GM20431 (cell line): ENCODE measurements around the gene GIT1.

ENCODE experiments used
- in situ Hi-C: fragments of 300-500 bp; cut with MseI, MboI; formaldehyde crosslinking; loops from one replicate; pipeline ENCODE4 v1.15.0; 2020; ENCODE audit warnings: low sequenced_read_pairs; ENCODE audit not compliant: unreplicated experiment

The GIT1 gene

DNA sequence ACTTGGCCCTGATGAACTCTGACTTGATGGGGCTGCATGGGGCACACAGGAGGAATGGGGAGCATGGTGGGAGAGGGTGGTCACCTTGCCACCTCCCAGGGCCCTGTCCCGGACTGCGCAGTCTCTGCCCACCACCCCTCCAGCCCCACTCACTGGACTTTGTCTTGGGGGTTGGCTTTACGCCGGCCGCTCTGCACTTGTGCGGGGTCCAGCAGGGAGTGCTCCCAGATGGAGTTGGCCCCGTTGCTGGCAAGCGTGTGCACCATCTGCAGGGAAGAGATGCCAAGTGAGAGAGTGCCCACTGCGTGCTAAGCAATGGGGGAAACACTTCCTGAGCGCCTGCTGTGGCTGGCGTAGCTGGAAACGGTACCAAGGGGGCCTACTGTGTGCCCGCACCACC, 6.7 kb downstream of the GIT1 start:
- in situ Hi-C loops, result no loop called here

DNA sequence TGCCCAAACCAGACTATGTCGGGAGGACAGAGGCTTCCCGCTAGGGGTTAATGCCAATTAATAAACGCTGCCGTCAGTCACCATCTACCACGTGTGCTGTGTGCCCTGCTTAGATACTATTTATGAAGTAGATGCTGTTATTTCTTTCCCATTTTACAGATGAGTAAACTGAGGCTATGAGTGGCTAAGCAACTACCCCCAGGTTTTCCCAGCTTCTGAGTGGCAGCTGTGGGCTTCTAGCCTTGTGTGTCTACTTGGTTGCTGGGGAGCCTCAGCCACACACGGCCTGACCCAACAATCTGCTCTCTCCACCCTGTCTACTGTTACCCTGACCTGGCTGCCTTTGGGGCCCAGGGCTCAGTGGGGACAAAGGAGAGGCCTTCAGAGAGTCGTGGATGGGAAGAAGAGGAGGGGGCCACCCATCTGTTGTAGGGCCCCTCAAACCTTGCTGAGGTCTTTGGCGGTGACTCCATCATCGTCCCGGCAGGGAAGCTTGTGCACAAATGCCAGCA, 7.1 kb downstream of the GIT1 start:
- in situ Hi-C loops, result no loop called here

DNA sequence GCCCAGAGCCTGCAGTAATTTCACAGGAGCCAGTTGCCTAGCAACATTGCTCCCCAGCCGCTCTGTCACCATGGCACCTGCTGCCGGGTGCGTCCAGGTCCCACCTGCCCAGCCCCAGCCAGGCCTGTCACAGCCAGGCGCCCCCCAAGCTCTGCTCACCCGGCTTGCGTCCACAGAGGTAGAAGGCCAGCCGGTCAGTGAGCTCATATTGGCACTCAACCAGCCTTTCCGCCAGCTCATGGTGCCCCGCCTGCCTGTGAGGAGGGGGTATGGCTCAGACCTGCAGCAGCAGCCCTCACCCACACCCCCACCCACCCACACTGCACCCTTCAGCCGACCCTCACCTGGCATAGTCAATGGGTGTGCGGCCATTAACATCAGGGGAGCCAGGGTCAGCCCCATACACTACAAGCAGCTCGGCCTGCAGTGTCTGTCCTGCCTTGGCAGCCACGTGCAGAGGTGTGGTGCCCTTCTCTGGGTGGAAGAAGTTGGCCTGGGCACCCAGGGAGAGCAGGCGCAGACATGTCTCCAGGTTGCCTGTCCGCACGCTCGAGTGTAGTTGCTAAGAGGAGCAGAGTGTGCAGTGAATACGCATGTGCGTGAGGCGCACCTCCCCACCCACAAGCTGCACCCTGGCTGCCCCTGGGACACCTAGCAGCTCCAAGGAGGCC, 7.7 kb downstream of the GIT1 start:
- in situ Hi-C loops, result no loop called here

DNA sequence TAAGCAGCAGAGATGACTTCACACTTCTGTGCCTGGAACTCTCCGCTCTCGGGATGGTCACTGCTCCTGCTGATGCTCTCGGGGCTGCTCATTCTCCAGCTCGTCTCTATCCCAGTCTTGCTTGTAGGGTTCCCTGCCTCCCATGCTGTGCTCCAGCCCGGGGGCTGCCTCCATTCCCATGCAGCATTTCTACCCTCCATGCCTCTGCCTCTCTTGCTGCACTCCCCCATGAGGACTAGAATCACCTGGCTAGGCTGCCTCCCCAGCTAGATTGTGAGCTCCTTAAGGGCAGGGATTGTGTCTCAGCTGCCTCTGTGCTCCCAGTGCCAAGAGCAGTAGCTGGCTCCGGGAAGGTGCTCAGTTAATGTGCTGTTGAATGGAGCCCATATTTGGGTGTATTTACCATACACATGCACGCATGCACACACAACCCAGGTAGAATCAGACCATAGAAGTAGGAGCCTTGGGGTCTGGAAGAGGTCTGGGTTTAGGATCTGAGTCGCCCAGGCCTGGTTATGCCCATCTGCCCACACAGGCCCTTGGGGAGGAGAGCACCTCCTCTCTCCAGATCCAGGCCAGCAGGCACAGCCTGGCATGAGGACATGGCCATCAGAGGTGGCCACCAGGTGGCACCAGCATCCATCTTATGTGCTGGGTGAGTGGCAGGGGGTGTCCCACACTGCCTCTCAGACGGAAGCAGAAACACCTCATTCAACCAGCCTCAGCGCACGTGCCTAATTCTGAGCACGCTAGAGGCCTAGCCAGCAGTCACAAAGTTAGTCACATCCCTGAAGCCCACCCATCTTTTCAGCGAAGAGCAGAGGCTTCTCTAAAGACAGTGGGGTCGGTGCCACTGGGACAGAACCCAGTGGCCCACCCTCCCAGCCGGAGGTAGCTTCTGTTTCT, 9.3 kb downstream of the GIT1 start:
- in situ Hi-C loops, result no loop called here

DNA sequence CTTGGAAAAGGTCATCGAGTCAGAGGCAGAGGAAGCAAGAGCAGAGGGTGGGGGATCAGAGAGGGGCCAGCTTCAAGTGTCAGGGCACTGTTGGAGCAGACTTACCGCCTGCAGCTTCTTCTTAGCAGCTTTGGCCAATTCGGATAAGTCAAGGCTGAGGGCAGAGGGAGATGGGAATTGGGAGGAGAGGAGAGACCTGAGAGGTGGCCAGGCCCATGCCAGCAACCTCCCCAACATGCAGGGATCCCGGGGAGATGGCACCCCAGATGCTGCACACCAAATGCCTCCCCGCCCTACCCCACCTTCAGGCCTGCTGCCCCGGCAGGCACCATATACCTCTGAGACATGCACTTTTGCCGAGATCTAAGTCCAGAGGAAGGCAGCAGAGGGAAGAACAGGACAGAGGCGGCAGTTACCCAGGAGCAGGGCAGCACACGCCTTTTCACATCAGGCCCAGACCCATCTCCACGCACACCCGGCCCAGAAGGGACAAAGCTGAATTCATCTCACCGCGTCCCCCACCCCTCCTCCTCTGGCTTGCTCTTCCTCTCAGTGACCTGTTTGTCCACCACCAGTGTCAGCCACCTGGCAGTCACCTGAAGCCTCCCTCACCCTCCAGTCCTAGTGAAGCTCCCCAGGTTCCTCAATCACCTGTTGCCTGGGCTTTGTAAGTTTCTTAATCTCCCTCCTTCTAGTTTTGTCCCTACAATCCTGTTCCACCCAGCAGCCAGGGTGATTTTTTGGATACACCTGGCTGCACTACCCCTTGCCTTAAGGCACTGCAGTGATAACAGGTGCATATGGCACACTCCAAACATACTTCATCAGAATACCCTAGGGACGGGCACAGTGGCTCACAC, 10.6 kb downstream of the GIT1 start:
- in situ Hi-C loops, result no loop called here

DNA sequence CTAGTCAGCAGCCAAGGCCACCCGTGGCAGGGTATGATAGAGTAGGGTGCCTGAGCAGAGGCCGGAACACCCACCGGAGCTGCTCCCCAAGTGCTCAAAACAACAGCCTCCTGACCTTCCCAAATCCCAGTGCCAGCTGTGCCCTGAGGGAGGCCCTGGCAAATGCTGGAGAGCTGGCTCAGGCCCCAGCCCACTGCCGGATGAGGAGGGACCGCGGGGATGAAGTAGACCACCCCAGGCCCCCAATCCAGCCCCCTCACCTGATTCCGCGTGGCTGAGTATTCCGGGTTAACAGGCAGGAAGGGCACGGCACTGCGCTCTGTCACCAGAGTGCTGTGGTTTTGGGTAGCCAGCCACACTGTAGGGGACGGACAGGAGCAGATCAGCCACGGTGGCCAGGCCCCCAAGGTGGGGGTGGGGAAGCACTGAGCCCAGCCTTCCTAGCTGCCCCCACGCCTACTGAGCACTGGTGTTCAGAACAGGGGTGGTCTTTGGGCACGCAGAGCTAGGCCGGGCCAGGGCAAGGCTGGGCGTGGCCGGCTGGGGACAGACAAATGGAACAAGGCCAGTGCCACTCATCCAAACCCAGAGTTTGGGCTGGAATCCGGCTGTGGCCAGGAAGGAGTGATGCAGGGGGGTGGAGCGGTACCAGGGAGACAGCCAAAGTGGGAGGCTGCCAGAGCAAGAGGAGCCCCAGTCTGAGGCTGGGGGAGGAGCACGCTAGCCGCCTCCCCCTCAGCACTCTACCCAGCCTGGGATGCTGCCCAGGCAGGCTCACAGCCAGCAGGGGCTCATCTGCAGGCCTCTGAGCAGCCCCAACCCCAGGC, 11.8 kb downstream of the GIT1 start:
- in situ Hi-C loops, result no loop called here

DNA sequence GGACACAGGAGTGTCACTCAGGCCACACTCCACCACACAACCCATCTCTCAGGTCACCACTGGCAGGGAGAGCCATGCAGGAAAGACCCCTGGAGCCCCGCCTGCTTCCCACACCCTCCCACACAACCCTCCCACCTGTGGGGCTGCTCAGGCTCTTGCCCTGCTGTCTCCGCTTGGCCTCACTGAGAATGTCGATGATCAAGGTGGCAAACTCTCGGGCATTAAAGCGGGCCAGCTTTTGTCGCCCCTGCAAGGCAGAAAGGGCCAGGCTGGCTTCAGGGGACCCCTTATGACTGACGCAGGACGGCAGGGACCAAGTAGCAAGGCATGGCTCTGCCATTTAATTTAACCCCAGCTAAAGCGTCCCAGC, 12.5 kb downstream of the GIT1 start:
- in situ Hi-C loops, result no loop called here

DNA sequence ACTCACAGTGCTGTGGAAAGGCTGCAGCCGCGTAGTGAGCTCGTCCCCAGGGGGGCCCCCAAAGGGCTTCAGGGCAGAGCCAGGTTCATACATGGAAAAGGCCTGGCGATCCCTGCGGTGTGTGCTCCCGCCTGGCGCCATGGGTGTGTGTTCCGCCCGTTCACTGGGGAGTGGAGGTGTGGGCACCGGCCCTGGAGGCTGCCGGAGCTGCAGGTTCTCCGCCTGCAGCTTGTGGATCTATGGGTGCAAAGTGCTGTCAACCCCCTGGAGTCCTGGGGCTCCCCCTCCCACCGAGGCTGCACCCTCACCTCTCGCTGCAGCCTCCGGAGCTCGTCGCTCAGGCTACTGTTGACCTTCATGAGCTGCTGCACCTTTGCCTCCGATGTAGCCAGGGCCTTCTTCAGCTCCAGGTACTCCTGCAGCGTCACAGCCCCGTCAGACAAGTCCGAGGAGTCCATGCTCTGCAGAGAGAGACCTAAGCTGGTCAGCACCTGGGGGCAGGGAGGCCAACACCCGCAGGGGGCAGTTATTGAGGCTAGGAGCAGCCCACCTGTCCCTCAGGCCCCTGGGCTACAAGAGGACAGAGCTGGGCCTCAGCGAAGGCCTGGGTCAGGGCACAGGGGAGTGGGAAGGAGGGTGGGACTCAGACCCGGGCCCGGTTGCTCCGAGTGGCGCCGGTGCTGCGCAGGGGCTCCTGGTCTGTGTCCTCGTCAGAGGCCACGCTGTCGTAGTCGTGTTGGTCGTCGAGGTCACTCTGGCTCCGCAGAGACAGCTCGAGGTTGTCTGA, 13.0 kb downstream of the GIT1 start:
- in situ Hi-C loops, result no loop called here

DNA sequence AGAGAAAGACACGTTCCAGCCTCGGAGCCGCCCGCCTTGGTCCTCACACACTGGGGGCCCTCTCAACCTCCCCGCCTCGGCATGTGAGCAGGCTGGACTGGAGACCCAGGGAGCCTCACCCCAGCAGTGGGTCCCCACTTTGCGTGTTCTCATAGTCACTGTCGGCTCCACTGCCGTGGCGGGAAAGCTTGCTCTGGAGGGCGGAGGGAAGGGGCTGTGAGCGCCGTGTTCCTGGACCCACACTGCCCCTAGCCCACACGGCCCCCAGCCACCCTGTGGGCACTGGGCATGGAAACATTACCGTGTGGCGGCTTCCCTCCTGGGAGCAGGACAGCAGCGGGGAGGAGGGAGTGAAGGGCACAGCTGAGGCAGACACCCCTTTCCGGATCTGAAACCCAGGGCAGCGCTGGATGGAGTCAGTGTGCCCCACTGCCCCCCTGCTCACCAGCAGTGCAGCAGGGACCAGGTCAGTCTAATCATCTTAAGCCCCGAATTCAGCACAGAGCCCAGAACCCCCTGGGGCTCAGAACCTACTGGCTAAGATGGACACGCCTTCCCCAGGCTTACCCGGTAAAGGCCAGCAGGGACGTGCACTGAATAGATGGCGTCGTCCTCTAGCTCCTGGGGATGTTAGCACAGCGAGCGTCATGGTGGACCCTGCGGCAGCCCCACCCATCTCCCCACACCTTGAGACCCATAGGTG, 13.8 kb downstream of the GIT1 start:
- in situ Hi-C loops, result no loop called here

DNA sequence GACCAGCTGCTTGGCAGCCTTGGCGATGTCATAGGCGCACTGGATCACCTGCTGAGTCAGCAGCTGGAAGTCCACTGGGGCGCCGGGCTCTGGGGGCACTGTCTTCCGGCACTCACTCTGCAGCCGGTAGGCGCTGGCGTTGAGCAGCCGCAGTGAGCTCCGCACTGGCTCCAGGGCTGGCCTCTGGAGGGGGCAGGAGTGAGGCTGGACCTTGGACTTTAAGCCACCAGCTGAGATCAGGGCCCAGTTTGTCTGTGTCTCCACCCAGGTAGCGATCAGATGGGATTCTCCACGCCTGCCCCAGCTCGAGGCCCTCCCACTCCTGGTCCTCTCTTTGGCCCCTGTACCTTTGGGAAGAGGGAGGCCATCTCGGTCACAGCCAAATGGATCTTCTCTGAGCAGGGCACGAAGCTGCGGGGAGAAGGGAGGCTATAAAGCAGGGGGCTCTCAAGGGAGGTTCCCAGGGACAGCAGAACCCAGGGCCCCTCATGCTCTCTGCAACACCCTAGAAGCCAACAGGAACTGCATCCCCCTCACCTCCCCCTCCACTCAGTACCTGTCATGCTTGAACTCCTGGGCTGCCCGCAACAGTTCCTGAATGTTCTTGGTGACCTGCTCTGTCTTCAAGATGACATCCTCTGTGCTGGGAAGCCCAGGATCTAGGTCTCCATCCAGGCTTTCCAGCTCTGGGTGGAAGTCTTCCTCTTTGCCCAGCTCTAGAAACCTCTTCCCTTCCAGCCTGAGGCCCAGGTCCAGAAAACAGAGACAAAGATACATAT, 14.5 kb downstream of the GIT1 start:
- in situ Hi-C loops, result no loop called here

DNA sequence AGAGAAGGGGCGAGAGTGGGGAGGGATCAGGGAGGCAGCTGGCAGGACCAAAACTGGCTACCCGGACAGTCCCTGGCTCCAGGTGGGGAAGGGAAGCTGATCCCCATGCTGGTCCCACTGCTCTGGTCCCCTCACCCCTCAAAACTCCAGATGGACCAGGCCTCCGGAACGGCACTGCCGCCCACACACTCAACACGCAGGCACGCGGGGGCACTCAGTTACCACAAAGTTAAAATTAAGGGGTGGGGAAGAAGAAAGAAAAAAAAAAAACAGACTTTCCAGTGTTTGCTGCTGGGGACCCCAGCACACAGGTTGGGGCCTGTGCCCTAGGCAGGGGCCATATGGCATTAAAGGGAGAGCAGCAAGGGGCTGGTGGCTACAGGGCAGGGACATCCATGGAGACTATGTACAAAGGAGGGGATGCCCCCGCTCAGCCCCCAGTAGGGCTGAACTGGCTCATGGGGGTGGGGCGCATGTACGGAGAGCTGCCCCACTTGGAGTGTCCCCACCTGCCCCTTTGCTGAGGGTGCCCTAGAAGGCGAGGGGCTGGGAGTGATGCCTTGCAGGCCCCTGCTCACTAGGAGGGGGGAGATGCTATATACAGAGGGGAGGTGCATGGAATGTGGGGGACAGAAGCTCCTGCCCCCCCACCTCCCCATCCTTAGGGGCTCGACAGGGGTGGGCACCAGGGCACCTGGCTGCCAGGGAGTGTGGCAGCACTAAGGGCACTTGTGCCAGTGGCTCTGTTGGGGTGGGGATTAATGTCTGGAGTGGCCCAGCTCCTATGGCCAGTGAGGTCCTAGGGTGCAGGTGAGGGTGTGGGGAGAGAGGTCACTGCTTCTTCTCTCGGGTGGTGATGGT, 15.3 kb downstream of the GIT1 start:
- in situ Hi-C loops, result no loop called here

DNA sequence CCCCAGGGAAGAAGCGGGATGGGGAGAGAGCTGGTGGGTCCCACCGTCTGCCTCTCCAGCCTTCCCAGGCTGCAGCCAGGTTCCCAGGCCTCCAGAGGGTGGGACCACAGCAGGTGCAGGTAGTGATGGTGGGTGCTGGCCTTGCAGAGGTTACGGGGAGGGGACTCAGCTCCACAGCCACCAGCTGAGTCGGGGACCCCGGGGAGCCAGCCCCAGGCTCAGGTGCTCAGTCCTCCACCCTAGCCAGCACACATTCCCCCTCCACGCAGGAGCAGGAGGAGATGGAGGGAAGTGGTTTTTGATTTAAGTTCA, 15.9 kb downstream of the GIT1 start:
- in situ Hi-C loops, result no loop called here

DNA sequence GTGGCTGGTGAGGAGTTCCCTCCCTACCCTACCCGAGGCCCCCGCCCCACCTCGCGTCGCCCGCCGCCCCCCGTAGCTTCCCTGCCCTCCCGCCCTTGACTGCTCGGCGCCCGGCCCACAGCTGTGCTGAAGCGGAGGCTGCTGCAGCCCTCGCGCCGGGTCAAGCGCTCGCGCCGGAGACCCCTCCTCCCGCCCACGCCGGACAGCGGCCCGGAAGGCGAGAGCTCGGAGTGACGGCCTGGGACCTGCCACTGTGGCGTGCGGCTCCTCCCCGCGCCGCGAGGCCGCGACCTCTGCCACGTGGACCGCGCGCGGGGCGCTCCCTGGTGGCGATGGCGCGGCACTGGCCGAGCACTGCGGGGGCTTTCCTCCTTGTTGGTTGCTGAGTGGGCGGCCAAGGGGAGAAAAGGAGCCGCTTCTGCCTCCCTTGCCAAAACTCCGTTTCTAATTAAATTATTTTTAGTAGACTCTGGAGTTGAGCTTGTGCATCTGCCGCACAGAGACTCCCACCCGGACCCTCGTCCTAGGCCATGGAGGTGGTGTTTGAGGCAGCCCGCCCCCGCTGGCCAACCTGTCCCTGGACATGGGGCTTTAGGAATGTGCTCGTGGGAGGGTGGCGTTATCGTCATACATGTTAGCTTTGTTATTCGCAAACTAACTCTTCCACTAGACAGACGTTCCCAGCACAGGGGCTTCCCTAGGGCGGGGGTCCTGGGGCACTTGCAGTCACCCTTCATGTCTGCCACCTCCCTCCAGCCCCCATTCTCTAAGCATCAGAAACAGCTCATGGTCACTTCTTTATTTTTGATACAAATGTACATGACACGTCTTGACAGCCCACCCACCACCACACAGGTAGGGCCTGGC, 16.5 kb downstream of the GIT1 start:
- in situ Hi-C loops, result no loop called here

DNA sequence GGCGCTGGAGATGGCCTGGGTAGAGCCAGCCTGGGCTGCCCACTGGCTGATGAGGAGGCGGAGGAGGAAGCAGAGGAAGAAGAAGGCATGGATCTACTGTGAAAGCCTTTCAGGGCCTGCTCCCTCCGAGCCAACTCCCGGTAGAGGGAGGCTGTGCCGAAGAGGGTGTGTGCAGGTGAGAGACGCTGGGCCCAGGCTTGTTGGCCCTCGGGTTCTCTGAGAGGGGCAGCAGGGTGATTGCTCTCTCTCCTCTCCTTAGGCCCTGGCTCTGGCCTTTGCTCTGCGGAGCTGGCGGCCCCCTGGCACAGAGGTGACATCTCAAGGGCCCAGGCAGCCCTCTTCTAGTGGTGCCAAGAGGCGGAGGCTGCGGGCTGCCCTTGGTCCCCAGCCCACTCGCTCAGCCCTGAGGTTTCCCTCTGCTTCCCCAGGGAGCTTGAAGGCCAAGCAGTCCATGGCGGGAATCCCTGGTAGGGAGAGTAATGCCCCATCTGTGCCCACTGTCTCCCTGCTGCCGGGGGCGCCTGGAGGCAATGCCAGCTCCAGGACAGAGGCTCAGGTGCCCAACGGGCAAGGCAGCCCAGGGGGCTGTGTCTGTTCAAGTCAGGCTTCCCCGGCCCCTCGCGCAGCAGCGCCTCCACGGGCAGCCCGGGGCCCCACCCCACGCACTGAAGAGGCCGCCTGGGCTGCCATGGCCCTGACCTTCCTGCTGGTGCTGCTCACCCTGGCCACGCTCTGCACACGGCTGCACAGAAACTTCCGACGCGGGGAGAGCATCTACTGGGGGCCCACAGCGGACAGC, 17.4 kb downstream of the GIT1 start:
- in situ Hi-C loops, result no loop called here

DNA sequence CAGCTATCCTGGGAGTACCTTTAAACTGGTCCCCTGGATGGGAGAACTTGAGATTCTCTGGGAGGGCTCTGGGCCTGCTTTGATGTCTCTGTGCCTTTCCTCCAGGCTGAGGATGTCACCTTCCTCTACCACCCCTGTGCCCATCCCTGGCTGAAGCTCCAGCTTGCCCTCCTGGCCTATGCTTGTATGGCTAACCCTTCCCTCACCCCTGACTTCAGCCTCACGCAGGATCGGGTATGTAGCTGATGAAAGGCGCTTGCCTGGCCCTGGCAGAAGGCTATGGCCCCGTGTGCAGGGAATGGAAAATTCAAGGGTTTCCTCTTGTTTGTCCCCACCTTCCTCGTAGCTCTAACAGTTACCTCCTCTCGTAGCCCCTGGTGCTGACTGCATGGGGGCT, 18.0 kb downstream of the GIT1 start:
- in situ Hi-C loops, result no loop called here
